HFF-Myc (cell line): ENCODE data around the gene TRERF1.

Experiments used
- DNase-seq: peaks from one replicate; pipeline ENCODE4 v3.0.0-alpha.2; 2011; ENCODE audit warnings: low read depth; ENCODE audit errors: extremely low read depth
- H3K4me3 ChIP-seq: replicated peaks from 2 replicates; pipeline ENCODE4 v1.5.1; 2011; ENCODE audit warnings: low read depth, mild to moderate bottlenecking, control low read depth, low read length
- TF ChIP-seq, protein P1 (sequence below): IDR thresholded peaks from 2 replicates; pipeline ENCODE4 v1.5.1; 2012; ENCODE audit warnings: mild to moderate bottlenecking, low read depth, low read length, control low read depth; ENCODE audit errors: missing control alignments

Gene TRERF1

DNA sequence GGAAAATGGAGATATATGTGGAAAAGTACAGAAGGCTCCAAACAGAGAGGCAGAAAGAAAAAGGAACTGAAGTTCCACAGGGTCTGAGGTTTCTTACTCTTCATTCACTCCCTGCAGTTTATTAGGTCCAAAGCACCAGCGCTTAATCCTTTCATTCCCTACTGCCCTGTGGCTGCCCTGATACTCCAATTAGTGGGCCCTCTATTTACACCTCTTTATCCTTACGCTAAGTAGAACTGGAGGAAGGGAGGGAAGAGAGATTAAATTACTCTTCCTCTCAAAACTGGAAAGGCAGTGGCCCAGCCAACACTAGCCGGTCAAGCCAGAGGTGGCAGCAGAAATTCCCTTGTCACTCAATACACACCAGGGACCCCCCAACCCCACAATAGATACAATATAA, 20.4 kb downstream of the TRERF1 start:
- no peak overlapping the region for H3K4me3 ChIP-seq
- DNase-seq, result no peak
- TF ChIP-seq, protein P1, sequence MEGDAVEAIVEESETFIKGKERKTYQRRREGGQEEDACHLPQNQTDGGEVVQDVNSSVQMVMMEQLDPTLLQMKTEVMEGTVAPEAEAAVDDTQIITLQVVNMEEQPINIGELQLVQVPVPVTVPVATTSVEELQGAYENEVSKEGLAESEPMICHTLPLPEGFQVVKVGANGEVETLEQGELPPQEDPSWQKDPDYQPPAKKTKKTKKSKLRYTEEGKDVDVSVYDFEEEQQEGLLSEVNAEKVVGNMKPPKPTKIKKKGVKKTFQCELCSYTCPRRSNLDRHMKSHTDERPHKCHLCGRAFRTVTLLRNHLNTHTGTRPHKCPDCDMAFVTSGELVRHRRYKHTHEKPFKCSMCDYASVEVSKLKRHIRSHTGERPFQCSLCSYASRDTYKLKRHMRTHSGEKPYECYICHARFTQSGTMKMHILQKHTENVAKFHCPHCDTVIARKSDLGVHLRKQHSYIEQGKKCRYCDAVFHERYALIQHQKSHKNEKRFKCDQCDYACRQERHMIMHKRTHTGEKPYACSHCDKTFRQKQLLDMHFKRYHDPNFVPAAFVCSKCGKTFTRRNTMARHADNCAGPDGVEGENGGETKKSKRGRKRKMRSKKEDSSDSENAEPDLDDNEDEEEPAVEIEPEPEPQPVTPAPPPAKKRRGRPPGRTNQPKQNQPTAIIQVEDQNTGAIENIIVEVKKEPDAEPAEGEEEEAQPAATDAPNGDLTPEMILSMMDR, result no peak

DNA sequence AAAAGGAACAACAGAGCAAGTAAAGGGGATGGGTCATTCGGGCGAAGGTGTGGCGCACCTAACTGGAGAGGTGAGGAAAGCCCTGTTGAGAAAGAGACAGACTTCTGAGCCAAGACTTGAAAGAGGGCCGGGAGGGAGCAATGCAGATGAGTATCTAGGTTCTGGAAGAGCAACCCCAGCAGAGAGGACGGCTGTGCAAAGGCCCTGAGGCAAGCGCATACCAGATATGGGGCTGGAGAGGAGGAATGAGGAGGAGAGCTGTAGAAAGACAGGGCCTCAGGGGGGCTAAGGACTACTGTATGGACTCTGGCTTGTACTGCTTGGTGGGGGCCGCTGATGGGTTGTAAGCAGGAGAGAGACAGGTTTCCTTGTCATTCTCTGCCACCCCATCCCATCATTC, 21.9 kb downstream of the TRERF1 start:
- H3K4me3 ChIP-seq, result no peak overlapping the region
- DNase-seq, result no peak
- TF ChIP-seq, protein P1, result no peak

DNA sequence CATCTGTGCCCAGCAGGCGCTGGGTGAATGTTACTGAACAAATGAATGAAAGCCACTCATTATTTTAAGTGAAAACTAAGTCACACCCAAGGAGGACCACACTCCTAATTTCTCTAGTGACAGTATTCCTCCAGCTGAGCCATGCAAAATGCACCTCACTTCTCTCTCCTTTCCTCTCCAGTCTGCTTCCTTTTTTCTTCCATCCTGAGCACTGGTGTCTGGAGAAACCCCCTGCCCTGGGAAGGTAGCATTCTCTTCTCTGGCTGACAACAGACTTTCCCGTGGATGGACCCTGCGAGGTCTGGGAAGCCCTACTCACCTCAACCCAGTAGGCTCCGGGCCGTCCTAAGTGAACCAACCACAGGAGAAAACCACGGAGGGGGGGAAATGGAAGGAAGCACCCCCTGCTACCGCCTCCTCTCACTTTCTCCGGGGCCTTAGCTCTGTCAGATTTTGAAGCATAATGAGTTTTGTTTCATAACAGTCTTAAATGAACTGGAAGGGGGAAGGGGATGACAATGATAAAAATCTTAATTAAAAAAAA, 22.6 kb downstream of the TRERF1 start:
- TF ChIP-seq, protein P1, result no peak
- DNase-seq, result no peak
- no peak overlapping the region for H3K4me3 ChIP-seq

DNA sequence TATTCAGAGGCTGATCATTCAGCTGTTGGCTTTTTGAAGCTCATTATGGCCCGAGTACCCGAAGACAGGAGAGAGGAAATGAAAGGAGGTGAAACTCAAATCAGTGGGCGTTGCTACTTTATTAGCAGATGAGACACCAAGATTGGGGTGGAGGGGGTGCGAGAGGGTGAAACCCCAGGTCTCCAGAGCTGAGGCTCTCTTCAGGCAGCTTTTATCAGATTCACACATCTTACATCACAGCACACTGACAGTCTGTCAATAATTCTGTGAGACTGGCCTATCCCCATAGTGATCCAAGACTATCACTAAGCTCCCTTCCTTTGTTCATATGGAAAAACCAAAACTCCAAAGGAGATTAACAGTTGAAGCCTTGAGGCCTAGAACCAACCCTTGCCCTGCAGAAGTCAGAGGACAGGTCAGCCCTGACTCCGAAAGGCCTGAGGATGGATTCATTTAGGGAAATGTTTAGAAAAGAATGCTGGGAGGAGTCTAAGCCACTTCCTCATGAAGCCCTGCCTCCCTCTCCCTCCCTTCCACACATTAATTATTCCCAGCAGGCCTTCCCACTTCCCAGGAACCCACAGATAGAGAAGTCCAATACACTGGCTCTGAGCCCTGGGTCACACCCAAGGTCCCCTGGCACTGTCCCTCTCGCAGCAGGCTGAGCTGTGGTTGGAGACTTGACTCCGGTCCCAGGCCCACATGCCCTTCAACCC, 23.2 kb downstream of the TRERF1 start:
- DNase-seq, result no peak
- H3K4me3 ChIP-seq, result no peak overlapping the region
- TF ChIP-seq, protein P1, result no peak

DNA sequence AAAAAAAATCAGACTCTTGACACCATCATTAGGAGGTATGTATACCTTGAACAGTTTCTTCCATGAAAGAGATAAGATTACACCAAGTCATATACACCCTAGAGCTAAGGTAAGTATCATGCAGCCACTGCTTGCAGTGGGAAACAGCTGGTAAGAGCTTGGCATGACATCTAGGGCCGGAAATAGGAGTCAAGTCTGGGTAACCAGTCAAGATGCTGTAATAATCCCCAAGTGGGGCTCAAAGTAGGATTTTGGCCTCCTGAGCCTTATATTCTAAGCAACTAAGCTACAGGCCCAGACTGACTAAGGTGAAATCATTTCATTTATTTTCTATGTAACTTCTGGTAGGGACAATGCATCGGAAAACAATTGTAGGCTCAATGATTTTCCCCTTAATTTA, 23.9 kb downstream of the TRERF1 start:
- TF ChIP-seq, protein P1, result no peak
- H3K4me3 ChIP-seq, result no peak overlapping the region
- DNase-seq, result no peak

DNA sequence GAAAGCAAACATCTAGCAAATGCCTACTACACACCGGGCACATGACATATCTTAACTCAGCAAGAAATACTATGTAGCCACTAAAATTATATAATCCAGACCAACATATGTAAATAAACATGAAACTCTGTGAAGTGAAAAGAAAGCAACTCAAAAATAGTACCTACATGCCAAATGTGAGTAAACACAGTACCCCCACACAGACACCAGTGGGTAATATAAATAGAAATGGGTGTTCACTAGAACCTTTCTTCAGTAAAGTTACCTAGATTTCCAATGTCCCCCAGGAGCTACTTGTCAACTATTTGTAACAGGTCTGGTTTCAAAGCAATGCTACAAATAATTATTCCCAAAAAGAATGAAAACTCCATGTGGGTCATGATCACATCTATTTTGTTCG, 25.5 kb downstream of the TRERF1 start:
- no peak overlapping the region for H3K4me3 ChIP-seq
- TF ChIP-seq, protein P1, result no peak
- DNase-seq, result no peak
